RWPE2 (cell line): ENCODE data around the gene HSD17B11.
"Not testable (repeated sequence)": the region's sequence is repeated elsewhere in the genome, so short reads cannot be mapped to it uniquely, and the experiment has no call there.

ENCODE experiments used
- ATAC-seq: fragments of 200-7000 bp; cut with Tn5 transposase; 3 replicates; pipeline ENCODE4 v1.9.1; 2021; ENCODE audit warnings: low read depth
- DNase-seq: peaks from one replicate; pipeline ENCODE4 v3.0.0-alpha.2; 2020; ENCODE audit warnings: low spot score
- H3K27ac ChIP-seq: fragments of 450-650 bp; 2 replicates; pipeline ENCODE4 v1.5.1; 2017; ENCODE audit warnings: mild to moderate bottlenecking; ENCODE audit not compliant: poor library complexity, severe bottlenecking
- H3K27me3 ChIP-seq: fragments of 250-450 bp; sonication (Bioruptor Pico); 2 replicates; pipeline ENCODE4 v1.5.1; 2021; ENCODE audit warnings: mild to moderate bottlenecking, moderate library complexity; ENCODE audit not compliant: insufficient read depth, poor library complexity, severe bottlenecking
- H3K36me3 ChIP-seq: fragments of 250-450 bp; sonication (Bioruptor Pico); 2 replicates; pipeline ENCODE4 v1.5.1; 2020; ENCODE audit warnings: low read depth, mild to moderate bottlenecking, moderate library complexity
- H3K4me1 ChIP-seq: fragments of 250-450 bp; sonication (Bioruptor Pico); 2 replicates; pipeline ENCODE4 v1.5.1; 2021; ENCODE audit warnings: mild to moderate bottlenecking, moderate library complexity; ENCODE audit not compliant: insufficient read depth, poor library complexity, severe bottlenecking
- H3K4me3 ChIP-seq: fragments of 250-450 bp; sonication (Bioruptor Pico); 2 replicates; pipeline ENCODE4 v1.5.1; 2021; ENCODE audit warnings: mild to moderate bottlenecking, moderate library complexity; ENCODE audit not compliant: severe bottlenecking
- H3K9me3 ChIP-seq: fragments of 250-450 bp; sonication (Bioruptor Pico); 2 replicates; pipeline ENCODE4 v1.5.1; 2021; ENCODE audit warnings: mild to moderate bottlenecking, moderate library complexity; ENCODE audit not compliant: severe bottlenecking
- TF ChIP-seq, protein P1 (sequence below): fragments of 450-650 bp; IDR thresholded peaks from one replicate; pipeline ENCODE4 v1.5.1; 2017; ENCODE audit warnings: mild to moderate bottlenecking, moderate library complexity; ENCODE audit not compliant: poor library complexity, severe bottlenecking

The HSD17B11 gene

DNA sequence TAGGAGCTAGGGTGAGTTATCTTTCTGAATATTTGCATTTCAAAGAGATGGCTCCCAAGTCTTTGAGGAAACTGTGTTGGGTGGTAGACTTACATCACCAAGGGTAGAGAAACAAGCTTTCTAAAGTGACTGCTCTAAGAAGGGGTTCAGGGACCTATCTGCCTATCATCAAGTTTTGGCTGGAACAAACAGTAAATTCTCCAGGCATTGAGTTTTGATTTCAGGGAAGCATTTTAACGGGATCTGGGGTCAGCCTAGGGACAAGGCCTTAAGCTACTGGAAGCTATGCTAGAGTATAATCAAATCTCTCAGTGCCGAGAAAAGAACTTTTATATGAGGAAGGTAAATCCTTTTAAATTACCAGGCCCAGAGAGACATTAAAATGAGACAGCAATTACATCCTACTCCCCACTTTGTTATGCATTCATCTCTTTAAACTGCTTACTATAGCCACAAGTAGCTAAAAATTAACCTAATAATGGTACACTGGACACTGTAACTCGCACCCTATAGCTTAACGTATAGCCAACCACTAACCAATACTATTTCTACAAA lies 29.4 kb upstream of the HSD17B11 start:
- peaks cover 1% of the 10 kb centered on the region for H3K9me3 ChIP-seq
- no peaks in the 10 kb centered on the region for H3K27me3 ChIP-seq
- no peak overlapping the region for H3K4me3 ChIP-seq
- no peak for DNase-seq
- TF ChIP-seq, protein P1, sequence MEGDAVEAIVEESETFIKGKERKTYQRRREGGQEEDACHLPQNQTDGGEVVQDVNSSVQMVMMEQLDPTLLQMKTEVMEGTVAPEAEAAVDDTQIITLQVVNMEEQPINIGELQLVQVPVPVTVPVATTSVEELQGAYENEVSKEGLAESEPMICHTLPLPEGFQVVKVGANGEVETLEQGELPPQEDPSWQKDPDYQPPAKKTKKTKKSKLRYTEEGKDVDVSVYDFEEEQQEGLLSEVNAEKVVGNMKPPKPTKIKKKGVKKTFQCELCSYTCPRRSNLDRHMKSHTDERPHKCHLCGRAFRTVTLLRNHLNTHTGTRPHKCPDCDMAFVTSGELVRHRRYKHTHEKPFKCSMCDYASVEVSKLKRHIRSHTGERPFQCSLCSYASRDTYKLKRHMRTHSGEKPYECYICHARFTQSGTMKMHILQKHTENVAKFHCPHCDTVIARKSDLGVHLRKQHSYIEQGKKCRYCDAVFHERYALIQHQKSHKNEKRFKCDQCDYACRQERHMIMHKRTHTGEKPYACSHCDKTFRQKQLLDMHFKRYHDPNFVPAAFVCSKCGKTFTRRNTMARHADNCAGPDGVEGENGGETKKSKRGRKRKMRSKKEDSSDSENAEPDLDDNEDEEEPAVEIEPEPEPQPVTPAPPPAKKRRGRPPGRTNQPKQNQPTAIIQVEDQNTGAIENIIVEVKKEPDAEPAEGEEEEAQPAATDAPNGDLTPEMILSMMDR, result no peak
- H3K27ac ChIP-seq, result no peak overlapping the region
- ATAC-seq, result no peak
- H3K36me3 ChIP-seq, result no peaks in the 10 kb centered on the region
- H3K4me1 ChIP-seq, result peaks cover 15% of the 10 kb centered on the region

DNA sequence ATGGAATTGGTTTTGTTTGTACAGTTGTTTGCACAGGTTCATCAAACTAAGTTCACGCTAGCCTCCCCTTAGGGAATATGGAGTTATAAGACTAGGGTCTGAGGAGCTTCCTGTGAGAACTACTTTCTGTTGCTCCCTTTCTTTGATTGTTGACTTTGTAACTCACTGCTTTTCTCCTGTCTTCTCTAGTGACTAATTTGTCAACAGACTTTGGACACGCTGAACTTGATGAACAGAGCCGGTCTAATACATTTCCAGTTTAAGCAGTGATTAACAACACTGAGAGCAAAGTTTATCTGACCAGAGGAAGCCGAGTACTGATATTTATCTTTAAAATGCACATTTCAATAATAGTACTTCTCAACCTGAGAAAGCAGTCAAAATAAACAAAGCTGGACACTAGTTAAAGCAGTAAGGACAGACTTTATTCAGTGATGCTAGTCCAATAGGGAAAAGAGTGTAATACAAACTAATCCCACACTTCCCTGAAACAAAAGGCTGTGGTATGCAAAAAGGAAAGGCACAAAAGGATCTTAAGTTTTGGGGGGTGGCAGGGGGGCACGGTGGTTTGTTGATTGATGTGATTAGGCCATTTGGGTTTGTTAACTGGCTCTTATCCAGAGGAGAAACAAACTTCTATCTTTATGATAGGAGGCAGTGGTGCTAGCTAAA lies 28.7 kb upstream of the HSD17B11 start:
- Histone ChIP-seq H3K27me3 (no peaks in the 10 kb centered on the region), H3K4me3 (no peak overlapping the region), H3K36me3 (no peaks in the 10 kb centered on the region), H3K4me1 (peaks cover 14% of the 10 kb centered on the region), H3K27ac (no peak overlapping the region), H3K9me3 (peaks cover 1% of the 10 kb centered on the region)
- no peak for ATAC-seq
- TF ChIP-seq, protein P1, result no peak
- DNase-seq, result no peak

DNA sequence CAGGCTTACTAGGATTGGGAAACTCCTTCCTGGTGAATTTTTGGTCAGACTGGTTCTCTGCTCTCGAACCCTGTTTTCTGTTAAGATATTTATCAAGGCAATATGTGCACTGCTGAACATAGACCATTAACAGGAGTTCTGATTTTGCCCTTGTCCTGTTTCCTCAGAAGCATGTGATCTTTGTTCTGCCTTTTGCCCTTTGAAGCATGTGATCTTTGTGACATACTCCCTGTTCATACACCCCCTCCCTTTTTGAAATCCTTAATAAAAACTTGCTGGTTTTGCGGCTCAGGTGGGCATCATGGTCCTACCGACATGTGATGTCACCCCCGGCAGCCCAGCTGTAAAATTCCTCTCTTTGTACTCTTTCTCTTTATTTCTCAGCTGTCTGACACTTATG lies 27.4 kb upstream of the HSD17B11 start:
- H3K27ac ChIP-seq, H3K4me1 ChIP-seq, H3K4me3 ChIP-seq, H3K27me3 ChIP-seq, ATAC-seq, DNase-seq, H3K36me3 ChIP-seq, H3K9me3 ChIP-seq: not testable (repeated sequence)

DNA sequence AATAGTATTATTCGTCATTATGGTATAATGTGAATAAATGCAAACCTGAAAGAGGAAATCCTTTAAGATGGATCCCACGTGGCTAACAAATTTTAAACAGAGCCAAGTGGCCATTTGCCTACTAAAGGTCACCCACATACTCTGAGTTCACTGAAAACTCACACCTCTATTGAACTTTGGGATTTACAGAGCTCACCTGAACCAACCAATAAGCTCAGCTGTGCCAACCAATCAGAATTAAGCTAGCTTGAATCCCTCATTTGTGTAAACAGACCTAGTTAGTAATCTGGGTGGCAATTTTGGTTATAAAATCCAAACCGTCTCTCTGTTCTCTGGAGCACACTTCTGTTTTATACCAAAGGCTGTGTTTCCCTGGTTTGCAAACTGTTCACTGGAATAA lies 26.0 kb upstream of the HSD17B11 start:
- no peaks in the 10 kb centered on the region for H3K36me3 ChIP-seq
- H3K27ac ChIP-seq, result no peak overlapping the region
- TF ChIP-seq, protein P1, result no peak
- H3K4me3 ChIP-seq, result no peak overlapping the region
- ATAC-seq (no peak), DNase-seq (no peak)
- no peaks in the 10 kb centered on the region for H3K4me1 ChIP-seq
- no peaks in the 10 kb centered on the region for H3K27me3 ChIP-seq
- peaks cover 1% of the 10 kb centered on the region for H3K9me3 ChIP-seq

DNA sequence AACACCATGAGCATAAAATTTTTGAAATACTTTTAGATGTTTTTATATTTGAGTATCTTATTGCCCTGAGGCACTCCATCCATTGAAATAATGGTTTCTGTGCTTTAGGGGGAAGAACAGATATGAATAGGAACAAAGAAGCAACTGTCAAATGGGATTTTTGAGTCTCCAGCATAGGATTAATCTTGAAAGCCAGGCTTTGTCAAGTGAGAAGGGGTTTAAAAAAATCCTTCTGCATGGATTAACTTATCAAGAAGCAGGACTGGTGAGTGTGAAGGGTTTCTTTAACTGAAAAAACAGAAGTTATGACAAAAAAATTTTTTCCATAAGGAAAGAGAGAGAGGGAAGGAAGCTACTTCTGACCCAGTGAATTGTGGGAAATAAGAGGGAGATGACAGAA lies 23.8 kb upstream of the HSD17B11 start:
- DNase-seq, result no peak
- ATAC-seq, result no peak
- Histone ChIP-seq H3K4me1 (no peaks in the 10 kb centered on the region), H3K4me3 (no peak overlapping the region), H3K27ac (no peak overlapping the region), H3K9me3 (peaks cover 1% of the 10 kb centered on the region), H3K36me3 (no peaks in the 10 kb centered on the region), H3K27me3 (no peaks in the 10 kb centered on the region)
- TF ChIP-seq, protein P1, result no peak
